Calu3 (cell line): Measurements from ENCODE around the gene SCUBE3. TPM values are rescaled to one million over a fixed set of nuclear protein-coding genes. Genes with fewer than 3 reads are reported as not detected.

ENCODE experiments used
- BruUV-seq: library from RNA; stranded (reverse); fragments of 400-500 nt; replicated peaks from 2 replicates; lab custom pipeline; 2021; lab: Mats Ljungman, UMichigan
- CTCF ChIA-PET: fragments of 300-600 bp; sonication (Branson Sonifier 250); formaldehyde crosslinking; loops from one replicate; lab custom pipeline; 2022; ENCODE audit warnings: antibody characterized with exemption; lab: Charles Lee
- DNase-seq: peaks from one replicate; pipeline ENCODE4 v3.0.0; 2022
- H3K27ac Mint-ChIP-seq: one replicate; pipeline ENCODE4 v1.8.0; 2022; ENCODE audit warnings: mixed read lengths; ENCODE audit not compliant: unreplicated experiment
- H3K27me3 Mint-ChIP-seq: one replicate; pipeline ENCODE4 v1.8.0; 2022; ENCODE audit warnings: mixed read lengths; ENCODE audit not compliant: unreplicated experiment
- H3K36me3 Mint-ChIP-seq: one replicate; pipeline ENCODE4 v1.8.0; 2022; ENCODE audit warnings: mild to moderate bottlenecking, moderate library complexity, mixed read lengths; ENCODE audit not compliant: insufficient read depth, unreplicated experiment
- H3K4me1 Mint-ChIP-seq: one replicate; pipeline ENCODE4 v1.8.0; 2022; ENCODE audit warnings: mild to moderate bottlenecking, low read depth, mixed read lengths; ENCODE audit not compliant: unreplicated experiment
- H3K4me3 Mint-ChIP-seq: one replicate; pipeline ENCODE4 v1.8.0; 2022; ENCODE audit warnings: mild to moderate bottlenecking, low read depth, moderate library complexity, mixed read lengths; ENCODE audit not compliant: unreplicated experiment
- H3K9me3 Mint-ChIP-seq: one replicate; pipeline ENCODE4 v1.8.0; 2022; ENCODE audit warnings: low read depth, mixed read lengths; ENCODE audit not compliant: unreplicated experiment
- intact Hi-C: fragments of 100-400 bp; cut with micrococcal nuclease; formaldehyde crosslinking; loops from one replicate; pipeline ENCODE4 v1.10.0; 2022; ENCODE audit not compliant: unreplicated experiment
- total RNA-seq: library from RNA; stranded (reverse); gene quantifications from 2 replicates; pipeline ENCODE4 v1.2.3, GENCODE V29; 2022
- TF ChIP-seq, protein P1 (sequence below): fragments of 200-600 bp; IDR thresholded peaks from one replicate; pipeline ENCODE4 v1.8.0; 2022; ENCODE audit warnings: antibody characterized with exemption; ENCODE audit not compliant: unreplicated experiment

Gene SCUBE3
- total RNA-seq, 1 experiment from 2014 or later: 0.47 TPM

- DNase-seq: no peak
- TF ChIP-seq, protein P1, sequence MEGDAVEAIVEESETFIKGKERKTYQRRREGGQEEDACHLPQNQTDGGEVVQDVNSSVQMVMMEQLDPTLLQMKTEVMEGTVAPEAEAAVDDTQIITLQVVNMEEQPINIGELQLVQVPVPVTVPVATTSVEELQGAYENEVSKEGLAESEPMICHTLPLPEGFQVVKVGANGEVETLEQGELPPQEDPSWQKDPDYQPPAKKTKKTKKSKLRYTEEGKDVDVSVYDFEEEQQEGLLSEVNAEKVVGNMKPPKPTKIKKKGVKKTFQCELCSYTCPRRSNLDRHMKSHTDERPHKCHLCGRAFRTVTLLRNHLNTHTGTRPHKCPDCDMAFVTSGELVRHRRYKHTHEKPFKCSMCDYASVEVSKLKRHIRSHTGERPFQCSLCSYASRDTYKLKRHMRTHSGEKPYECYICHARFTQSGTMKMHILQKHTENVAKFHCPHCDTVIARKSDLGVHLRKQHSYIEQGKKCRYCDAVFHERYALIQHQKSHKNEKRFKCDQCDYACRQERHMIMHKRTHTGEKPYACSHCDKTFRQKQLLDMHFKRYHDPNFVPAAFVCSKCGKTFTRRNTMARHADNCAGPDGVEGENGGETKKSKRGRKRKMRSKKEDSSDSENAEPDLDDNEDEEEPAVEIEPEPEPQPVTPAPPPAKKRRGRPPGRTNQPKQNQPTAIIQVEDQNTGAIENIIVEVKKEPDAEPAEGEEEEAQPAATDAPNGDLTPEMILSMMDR: no peak
- H3K36me3 Mint-ChIP-seq: peaks cover 6% of the 10 kb centered on the region
- BruUV-seq: no TSS peak
- H3K9me3 Mint-ChIP-seq: no peaks in the 10 kb centered on the region
- H3K4me3 Mint-ChIP-seq: no peak overlapping the region
- intact Hi-C loops: no loop called here
- no peak overlapping the region for H3K27ac Mint-ChIP-seq
- H3K27me3 Mint-ChIP-seq: no peaks in the 10 kb centered on the region
- CTCF ChIA-PET: interaction anchor here (0.6 to 0.8 kb wide), 2 partner anchors 8 to 167 kb away, joined by 4 to 5 read pairs; no protein-coding TSS in a partner anchor
- peaks cover 33% of the 10 kb centered on the region for H3K4me1 Mint-ChIP-seq
Measured at GRCh38 chr6:35177157-35177556, 36.6 kb upstream of the SCUBE3 start.

- TF ChIP-seq, protein P1: no peak
- H3K27ac Mint-ChIP-seq: no peak overlapping the region
Measured at GRCh38 chr6:35177596-35177995, 36.2 kb upstream of the SCUBE3 start.

DNA sequence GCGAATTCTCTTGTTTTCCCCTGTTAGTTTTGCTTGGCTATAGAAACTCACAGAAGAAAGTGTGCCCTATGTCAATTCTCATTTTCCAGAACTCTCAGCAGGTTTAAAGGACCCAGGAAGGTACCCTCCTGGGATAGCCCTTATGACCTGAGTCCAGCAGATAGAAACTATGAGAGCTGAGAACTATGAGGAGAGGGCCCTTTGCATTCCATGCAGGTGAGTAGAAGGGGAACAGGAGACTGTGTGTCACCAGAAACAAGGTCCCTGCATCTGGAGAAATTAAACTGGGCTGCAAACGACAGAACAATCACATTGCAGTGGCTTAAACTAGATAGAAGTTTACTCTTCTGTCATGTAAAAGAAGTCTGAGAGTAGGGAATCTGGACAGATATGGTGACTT, 35.7 kb upstream of the SCUBE3 start:
- CTCF ChIA-PET: no interaction called here
- H3K4me3 Mint-ChIP-seq: no peak overlapping the region
- intact Hi-C loops: no loop called here
- peaks cover 39% of the 10 kb centered on the region for H3K4me1 Mint-ChIP-seq
- no peak overlapping the region for H3K27ac Mint-ChIP-seq
- DNase-seq: no peak
- H3K36me3 Mint-ChIP-seq: peaks cover 6% of the 10 kb centered on the region
- TF ChIP-seq, protein P1: no peak
- no TSS peak for BruUV-seq
- H3K27me3 Mint-ChIP-seq: no peaks in the 10 kb centered on the region
- no peaks in the 10 kb centered on the region for H3K9me3 Mint-ChIP-seq

More at GRCh38 chr6:35177596-35177995, 36.2 kb upstream of the SCUBE3 start:
- DNase-seq: no peak
- Mint-ChIP-seq H3K4me3 (no peak overlapping the region), H3K36me3 (peaks cover 6% of the 10 kb centered on the region), H3K27me3 (no peaks in the 10 kb centered on the region), H3K4me1 (peaks cover 35% of the 10 kb centered on the region), H3K9me3 (no peaks in the 10 kb centered on the region)
- CTCF ChIA-PET: no interaction called here
- intact Hi-C loops: no loop called here
- BruUV-seq: no TSS peak

DNA sequence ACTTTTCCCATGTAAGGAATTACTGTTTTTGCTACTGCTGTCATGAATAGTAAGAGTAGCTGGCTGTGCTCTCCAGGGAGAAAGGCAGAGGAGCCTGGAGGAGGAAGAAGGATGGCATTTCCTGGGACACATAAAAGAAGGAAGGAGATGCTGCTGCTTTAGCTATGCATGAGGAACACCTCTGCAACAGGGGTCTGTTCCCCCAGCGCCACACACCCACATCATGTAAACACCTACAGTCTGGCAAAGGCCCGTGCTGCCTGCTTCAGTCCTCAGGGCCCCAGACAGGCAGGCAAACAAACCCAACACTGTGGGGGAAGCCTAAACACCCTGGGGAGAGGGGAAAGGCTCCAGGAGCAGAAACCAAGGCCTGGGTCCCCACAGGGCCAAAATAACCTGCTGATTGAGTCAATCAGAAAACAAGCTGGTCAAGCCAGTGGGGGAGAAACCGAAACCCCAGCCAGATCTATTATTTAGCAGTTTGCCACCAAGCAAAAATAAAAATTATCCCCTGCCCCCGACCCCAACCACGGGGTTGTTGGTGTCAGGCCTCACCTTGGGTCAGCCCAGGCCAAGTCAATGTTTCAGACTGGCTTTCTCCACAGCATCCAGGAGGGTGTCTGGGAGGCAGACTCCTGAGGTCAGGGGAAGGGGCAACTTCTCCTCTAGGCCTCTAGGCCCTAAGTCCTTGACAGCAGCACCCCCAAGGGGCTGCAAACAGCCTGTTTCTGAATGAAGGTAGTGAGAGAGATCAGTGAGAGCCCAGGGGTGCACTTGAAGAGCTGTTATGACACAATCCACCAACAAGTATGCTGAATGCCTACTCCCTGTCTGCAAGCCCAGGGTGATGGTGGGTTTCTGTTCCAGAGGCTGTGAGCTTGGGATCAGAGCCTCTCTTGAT, 34.6 kb upstream of the SCUBE3 start:
- CTCF ChIA-PET: interaction anchor here (0.5 to 0.8 kb wide), 2 partner anchors 14 to 1015 kb away, joined by 3 to 6 read pairs; no protein-coding TSS in a partner anchor
- TF ChIP-seq, protein P1: no peak
- BruUV-seq: no TSS peak
- H3K27me3 Mint-ChIP-seq: no peaks in the 10 kb centered on the region
- intact Hi-C loops: no loop called here
- peaks cover 40% of the 10 kb centered on the region for H3K4me1 Mint-ChIP-seq
- no peak for DNase-seq
- peaks cover 6% of the 10 kb centered on the region for H3K36me3 Mint-ChIP-seq
- H3K9me3 Mint-ChIP-seq: no peaks in the 10 kb centered on the region
- no peak overlapping the region for H3K27ac Mint-ChIP-seq
- no peak overlapping the region for H3K4me3 Mint-ChIP-seq
